Measurements from ENCODE around the gene PPP3CA. TPM values are rescaled to one million over a fixed set of nuclear protein-coding genes. Genes with fewer than 3 reads are reported as not detected.

Gene PPP3CA
- total and polyA plus RNA-seq, 4 donors: 13.5 to 72.0 (median 30.7) TPM

DNA sequence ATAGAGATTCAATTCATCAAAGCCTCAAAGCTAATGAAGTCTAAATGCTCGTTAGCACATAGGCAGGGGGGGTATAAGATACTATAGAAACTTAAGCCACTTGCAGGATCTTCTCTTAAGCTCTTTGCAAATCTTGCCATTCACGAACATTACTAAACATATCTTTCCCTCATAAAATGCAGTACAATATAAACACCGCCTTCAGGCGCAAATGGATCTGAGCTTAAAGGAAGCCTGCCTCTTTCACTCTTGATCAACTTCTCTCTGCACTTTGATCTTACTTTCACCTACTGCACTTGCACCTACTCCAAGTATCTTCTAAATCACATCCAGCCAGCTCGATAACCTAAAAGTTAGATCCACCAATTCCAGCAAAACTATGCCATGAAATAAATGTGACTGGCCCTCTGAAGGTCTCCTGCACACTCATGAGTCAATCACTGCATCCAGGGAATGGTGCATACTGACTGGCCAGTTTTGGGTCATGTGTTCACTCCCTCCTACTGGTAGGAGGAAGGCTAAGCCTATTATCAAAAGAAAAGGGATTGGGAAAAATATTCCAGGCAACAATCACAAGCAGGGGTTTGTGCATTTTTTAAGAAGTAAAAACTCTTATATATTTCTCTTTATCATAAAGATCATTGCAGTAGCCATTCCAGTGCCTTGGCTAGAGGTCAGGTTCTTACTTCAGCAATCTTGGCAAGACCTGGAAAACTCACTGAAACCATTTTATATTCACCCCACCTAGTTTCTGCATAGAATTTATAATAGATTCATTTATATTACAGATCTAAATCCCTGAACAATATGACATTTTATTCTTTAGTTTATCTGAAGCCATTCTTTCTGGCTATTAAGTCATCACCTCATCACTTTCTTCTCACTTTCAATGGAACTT is 222.0 kb downstream of the PPP3CA start:
- no peak for ATAC-seq (ENCODE audit: insufficient read depth, low FRiP score)
- Histone ChIP-seq H3K9ac (ENCODE audit: insufficient read depth in 1 of 2, low read length in 2 of 2) (no peak overlapping the region), H3K27me3 (ENCODE audit: control insufficient read depth in 3 of 3, insufficient read depth in 3 of 3, low read length in 2 of 3) (no peaks in the 10 kb centered on the region), H3K27ac (ENCODE audit: low read depth in 1 of 2, low read length in 1 of 2) (no peak overlapping the region), H3K4me3 (no peak overlapping the region), H3K9me3 (ENCODE audit: control insufficient read depth in 4 of 4, insufficient read depth in 3 of 4, low read length in 3 of 4) (no peaks in the 10 kb centered on the region), H3K4me1 (ENCODE audit: control insufficient read depth in 5 of 5, insufficient read depth in 5 of 5, low read length in 5 of 5) (peaks cover 0 to 5% (median 0%) of the 10 kb centered on the region in 5 donors), H3K36me3 (ENCODE audit: control insufficient read depth in 4 of 4, insufficient read depth in 4 of 4, low read length in 4 of 4) (no peaks in the 10 kb centered on the region)
- TF ChIP-seq, protein P1, sequence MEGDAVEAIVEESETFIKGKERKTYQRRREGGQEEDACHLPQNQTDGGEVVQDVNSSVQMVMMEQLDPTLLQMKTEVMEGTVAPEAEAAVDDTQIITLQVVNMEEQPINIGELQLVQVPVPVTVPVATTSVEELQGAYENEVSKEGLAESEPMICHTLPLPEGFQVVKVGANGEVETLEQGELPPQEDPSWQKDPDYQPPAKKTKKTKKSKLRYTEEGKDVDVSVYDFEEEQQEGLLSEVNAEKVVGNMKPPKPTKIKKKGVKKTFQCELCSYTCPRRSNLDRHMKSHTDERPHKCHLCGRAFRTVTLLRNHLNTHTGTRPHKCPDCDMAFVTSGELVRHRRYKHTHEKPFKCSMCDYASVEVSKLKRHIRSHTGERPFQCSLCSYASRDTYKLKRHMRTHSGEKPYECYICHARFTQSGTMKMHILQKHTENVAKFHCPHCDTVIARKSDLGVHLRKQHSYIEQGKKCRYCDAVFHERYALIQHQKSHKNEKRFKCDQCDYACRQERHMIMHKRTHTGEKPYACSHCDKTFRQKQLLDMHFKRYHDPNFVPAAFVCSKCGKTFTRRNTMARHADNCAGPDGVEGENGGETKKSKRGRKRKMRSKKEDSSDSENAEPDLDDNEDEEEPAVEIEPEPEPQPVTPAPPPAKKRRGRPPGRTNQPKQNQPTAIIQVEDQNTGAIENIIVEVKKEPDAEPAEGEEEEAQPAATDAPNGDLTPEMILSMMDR (IDR thresholded peaks at IDR 0.05; ENCODE audit: control extremely low read depth, extremely low read depth): no peak
- WGBS, 2 donors: 95 to 96% methylated on average over 5 of the region's 5 CpGs
- DNase-seq: no peak

DNA sequence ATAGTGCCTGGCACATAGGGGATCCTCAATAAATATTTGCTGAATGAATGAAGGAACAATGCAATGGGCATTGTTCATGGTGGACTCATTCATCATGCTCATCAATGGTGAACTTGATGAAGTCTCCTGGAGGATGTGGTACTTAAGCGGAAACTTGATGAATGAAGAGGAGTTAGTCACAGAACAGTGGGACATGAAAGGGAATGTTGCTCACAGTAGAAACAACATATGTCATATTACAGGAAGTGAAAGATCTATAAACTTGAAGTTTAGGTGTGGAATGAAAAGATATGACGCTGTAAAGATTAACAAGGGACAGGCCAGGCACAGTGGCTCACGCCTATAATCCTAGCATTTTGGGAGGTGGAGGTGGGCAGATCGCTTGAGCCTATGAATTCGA is 224.1 kb downstream of the PPP3CA start:
- no peak for ATAC-seq (ENCODE audit: insufficient read depth, low FRiP score)
- WGBS, 2 donors: 94 to 95% methylated on average over 5 of the region's 5 CpGs
- H3K36me3 ChIP-seq (ENCODE audit: control insufficient read depth in 4 of 4, insufficient read depth in 4 of 4, low read length in 4 of 4): no peaks in the 10 kb centered on the region
- H3K27me3 ChIP-seq (ENCODE audit: control insufficient read depth in 3 of 3, insufficient read depth in 3 of 3, low read length in 2 of 3): no peaks in the 10 kb centered on the region
- TF ChIP-seq, protein P1 (IDR thresholded peaks at IDR 0.05; ENCODE audit: control extremely low read depth, extremely low read depth): no peak
- no peak overlapping the region for H3K4me3 ChIP-seq
- no peaks in the 10 kb centered on the region for H3K9me3 ChIP-seq (ENCODE audit: control insufficient read depth in 4 of 4, insufficient read depth in 3 of 4, low read length in 3 of 4)
- peaks cover 0 to 3% (median 0%) of the 10 kb centered on the region in 5 donors for H3K4me1 ChIP-seq (ENCODE audit: control insufficient read depth in 5 of 5, insufficient read depth in 5 of 5, low read length in 5 of 5)
- H3K9ac ChIP-seq (ENCODE audit: insufficient read depth in 1 of 2, low read length in 2 of 2): no peak overlapping the region
- H3K27ac ChIP-seq (ENCODE audit: low read depth in 1 of 2, low read length in 1 of 2): no peak overlapping the region
- DNase-seq: no peak

DNA sequence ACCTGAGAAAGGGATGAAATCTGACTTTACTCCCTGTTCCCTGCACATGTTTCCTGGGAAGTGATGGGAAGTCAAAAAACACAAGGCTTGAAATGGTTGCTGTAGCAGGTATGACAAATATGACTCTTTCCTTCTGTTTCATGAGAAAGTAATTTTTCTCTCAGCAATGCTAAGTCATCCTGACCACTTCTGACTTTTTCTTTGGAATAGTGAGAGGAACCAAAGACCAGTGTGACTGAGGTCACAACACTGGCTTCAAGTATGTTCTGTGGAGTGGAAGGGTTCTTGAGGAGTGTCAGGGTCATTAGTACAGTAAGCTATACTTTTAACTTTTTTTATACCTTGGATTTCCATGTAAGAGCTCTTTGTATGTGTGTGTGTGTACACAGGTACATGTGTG is 225.3 kb downstream of the PPP3CA start:
- ATAC-seq (ENCODE audit: insufficient read depth, low FRiP score) (no peak), DNase-seq (no peak)
- TF ChIP-seq, protein P1 (IDR thresholded peaks at IDR 0.05; ENCODE audit: control extremely low read depth, extremely low read depth): no peak
- H3K36me3 ChIP-seq (ENCODE audit: control insufficient read depth in 4 of 4, insufficient read depth in 4 of 4, low read length in 4 of 4): no peaks in the 10 kb centered on the region
- no peak overlapping the region for H3K27ac ChIP-seq (ENCODE audit: low read depth in 1 of 2, low read length in 1 of 2)
- peaks cover 0 to 3% (median 0%) of the 10 kb centered on the region in 5 donors for H3K4me1 ChIP-seq (ENCODE audit: control insufficient read depth in 5 of 5, insufficient read depth in 5 of 5, low read length in 5 of 5)
- no peaks in the 10 kb centered on the region for H3K27me3 ChIP-seq (ENCODE audit: control insufficient read depth in 3 of 3, insufficient read depth in 3 of 3, low read length in 2 of 3)
- H3K9me3 ChIP-seq (ENCODE audit: control insufficient read depth in 4 of 4, insufficient read depth in 3 of 4, low read length in 3 of 4): no peaks in the 10 kb centered on the region
- H3K9ac ChIP-seq (ENCODE audit: insufficient read depth in 1 of 2, low read length in 2 of 2): no peak overlapping the region
- no peak overlapping the region for H3K4me3 ChIP-seq
